DMS53 treated with DMSO at 0.1 percent for 48 hours (cell line): ENCODE data around the gene PTGFR.

Experiments used
- DNase-seq: peaks from one replicate; lab custom pipeline; 2025; ENCODE audit not compliant: unreplicated experiment; lab: John Stamatoyannopoulos, UW

Gene PTGFR

GRCh38 chr1:78577257-78578100 lies 86.7 kb downstream of the PTGFR start:
- no peak for DNase-seq

- DNase-seq, result no peak
Measured at GRCh38 chr1:78586572-78586971, 95.8 kb downstream of the PTGFR start.

GRCh38 chr1:78587211-78587610 lies 96.4 kb downstream of the PTGFR start:
- no peak for DNase-seq
